ENCODE measurements around the gene CATSPERZ.

Gene CATSPERZ

DNA sequence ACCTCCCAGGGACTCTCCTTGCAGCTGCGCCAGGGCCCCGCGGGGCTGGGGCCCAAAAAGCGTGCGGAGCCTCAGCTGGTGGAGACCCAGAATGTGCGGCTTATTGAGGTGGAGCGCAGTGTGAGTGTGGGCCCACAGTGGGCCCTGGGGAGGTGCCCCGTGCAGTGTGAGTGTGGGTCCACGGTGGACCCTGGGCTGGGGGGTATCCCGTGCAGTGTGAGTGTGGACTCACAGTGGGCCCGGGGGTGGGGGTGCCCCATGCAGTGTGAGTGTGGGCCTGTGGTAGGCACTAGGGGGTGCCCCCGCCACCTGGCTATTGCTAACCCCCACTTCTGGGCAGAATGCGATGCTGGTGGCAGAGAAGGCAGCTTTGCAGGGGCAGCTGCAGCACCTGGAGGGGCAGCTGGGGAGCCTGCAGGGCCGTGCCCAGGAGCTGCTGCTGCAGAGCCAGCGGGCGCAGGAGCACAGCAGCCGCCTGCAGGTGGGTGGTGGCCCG lies 51.0 kb downstream of the CATSPERZ start:
- no peak overlapping the region for H3K4me3 Mint-ChIP-seq
- no peak for ATAC-seq (ENCODE audit: low read depth)
- no peaks in the 10 kb centered on the region for H3K27me3 Mint-ChIP-seq
- H3K9me3 Mint-ChIP-seq = no peaks in the 10 kb centered on the region
- H3K36me3 Mint-ChIP-seq = peaks cover 4% of the 10 kb centered on the region
- H3K4me1 Mint-ChIP-seq = peaks cover 15% of the 10 kb centered on the region
- H3K27ac Mint-ChIP-seq = no peak overlapping the region
- no peak for DNase-seq (ENCODE audit: low spot score in 2 of 2)

DNA sequence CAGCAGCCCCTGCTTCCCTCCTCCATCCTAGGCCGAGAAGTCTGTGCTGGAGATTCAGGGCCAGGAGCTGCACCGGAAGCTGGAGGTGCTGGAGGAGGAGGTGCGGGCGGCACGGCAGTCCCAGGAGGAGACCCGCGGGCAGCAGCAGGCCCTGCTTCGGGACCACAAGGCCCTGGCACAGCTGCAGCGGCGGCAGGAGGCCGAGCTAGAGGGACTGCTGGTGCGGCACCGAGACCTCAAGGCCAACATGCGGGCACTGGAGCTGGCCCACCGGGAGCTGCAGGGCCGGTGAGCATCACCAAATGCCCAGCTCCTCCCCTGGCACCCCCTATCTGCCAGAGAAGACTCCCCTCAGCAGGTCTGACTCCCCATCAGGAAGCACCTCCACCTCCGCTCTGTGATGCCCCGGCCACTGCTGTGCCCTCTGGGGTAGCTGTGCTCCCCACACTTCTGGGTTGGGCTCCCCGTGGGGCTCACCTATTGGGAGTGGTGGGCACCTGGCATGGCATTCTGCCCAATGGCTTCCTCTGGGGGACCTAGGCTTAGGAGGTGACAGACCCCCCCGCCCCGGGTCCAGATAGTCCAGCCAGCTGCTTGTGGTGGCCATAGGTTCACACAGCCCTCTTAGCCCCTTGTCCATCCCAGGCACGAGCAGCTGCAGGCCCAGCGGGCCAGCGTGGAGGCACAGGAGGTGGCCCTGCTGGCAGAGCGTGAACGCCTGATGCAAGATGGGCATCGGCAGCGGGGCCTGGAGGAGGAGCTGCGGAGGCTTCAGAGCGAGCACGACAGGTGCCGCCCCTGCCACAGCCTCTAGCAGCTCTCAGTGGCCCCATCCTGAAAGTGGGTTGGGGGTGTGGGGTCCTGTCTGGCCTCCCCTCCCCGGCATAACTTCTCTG lies 52.2 kb downstream of the CATSPERZ start:
- Mint-ChIP-seq H3K4me1 (peaks cover 15% of the 10 kb centered on the region), H3K9me3 (no peaks in the 10 kb centered on the region), H3K4me3 (no peak overlapping the region), H3K36me3 (peaks cover 4% of the 10 kb centered on the region), H3K27ac (no peak overlapping the region), H3K27me3 (no peaks in the 10 kb centered on the region)
- DNase-seq (ENCODE audit: low spot score in 2 of 2) (no peak), ATAC-seq (ENCODE audit: low read depth) (no peak)

GRCh38 chr11:64352995-64353714 lies 53.0 kb downstream of the CATSPERZ start:
- Mint-ChIP-seq H3K27ac (no peak overlapping the region), H3K4me3 (no peak overlapping the region), H3K4me1 (peaks cover 15% of the 10 kb centered on the region), H3K9me3 (no peaks in the 10 kb centered on the region), H3K36me3 (peaks cover 4% of the 10 kb centered on the region), H3K27me3 (no peaks in the 10 kb centered on the region)
- DNase-seq (ENCODE audit: low spot score in 2 of 2) (no peak), ATAC-seq (ENCODE audit: low read depth) (no peak)

DNA sequence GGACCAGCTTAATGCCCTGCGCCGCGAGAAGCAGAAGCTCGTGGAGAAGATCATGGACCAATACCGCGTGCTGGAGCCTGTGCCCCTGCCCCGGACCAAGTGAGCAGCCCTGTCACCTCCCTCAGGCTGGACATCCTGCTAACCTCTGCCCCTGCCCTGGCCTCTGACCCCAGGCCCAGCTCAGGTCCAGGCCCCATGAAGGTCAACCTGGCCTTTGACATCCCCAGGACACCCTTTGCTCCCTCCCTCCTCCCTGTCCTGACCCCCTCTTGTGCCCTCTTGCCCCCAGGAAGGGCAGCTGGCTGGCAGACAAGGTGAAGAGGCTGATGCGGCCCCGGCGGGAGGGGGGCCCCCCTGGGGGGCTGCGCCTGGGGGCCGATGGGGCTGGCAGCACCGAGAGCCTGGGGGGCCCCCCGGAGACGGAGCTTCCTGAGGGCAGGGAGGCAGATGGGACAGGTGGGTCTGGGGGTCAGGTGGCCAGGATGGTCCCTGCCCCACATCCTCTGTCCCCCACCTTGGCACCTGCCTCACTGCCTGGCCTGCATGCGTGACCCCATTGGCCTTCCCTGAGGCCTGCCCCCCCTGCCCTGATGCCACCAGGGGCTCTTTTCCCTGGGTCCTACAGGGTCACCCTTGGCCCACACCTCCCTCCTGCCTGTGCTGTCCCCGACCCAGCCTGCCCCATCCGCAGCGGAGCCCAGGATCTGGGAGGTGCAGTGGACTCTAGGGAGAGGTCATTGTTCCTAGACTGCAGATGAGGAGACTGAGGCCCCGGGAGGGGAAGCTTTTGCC lies 53.8 kb downstream of the CATSPERZ start:
- Mint-ChIP-seq H3K9me3 (no peaks in the 10 kb centered on the region), H3K4me1 (peaks cover 15% of the 10 kb centered on the region), H3K27ac (no peak overlapping the region), H3K4me3 (no peak overlapping the region), H3K27me3 (no peaks in the 10 kb centered on the region), H3K36me3 (peaks cover 4% of the 10 kb centered on the region)
- DNase-seq (ENCODE audit: low spot score in 2 of 2) (no peak), ATAC-seq (ENCODE audit: low read depth) (no peak)

Data from memory B cell (primary cell).